ENCODE results near the gene SNX12.

SNX12 gene

DNA sequence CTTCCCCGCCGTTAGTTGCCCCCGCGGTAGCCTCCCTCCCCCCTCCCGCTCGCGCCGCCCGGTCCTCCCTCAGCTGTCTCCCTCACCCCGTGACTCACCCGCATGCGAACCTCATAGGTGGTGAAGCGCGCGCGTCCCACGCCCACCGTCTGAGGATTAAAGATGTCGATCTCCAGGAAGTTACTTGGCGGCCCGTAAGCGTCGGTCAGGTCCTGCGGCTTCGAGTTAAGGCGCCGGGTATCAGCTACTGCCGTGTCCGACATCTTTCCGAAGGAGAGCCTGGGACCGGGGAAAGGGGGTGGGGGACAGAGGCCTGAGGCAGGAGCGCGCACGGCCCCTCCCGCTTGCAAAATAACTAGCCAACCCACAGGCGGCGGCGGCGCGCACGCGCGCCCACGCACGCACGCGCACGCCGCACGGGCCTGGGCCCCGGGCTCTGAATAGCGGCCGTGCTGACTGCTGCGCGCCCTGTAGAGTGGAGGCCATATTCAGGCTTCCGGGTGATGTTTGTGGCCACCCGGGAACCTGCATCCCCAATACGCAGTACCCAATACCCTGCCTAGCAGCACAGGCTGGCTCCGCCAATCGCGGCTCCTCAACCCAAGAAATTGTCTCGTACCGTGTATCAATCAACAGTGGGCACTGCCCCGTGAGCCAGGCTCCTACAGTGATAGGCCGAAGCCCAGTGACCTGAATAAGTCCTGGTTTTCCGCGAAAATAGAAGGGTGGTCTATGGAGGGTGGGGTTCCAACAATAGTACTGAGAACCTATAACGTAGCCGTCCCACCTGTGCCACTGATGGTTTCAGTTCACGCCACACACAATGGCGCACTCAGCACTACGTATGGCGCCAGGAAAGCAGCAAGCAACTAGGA lies at the start of gene SNX12:
TSS of gene SNX12 (minus strand) at position 291 of the 875 bp plus-strand sequence. CDS start at position 263, 28 bp downstream.
- DNase-seq = peak; percentile 96

DNA sequence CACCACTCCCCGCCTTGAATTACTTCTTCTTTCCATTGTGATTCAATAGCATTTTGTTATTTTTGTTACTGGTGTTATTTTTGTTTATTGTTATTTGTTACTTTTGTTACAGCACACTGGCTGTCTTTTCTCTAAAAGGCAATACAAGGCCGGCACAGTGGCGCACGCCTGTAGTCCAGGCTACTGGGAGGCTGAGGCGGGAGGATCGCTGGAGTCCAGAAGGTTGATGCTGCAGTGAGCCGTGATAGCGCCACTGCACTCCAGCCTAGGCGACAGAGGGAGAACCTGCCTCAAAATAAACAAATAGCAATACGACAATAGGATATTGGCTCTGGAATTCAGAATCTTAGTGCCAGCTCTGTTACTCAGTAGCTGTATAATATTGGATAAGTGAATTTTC lies 49.2 kb upstream of the SNX12 start:
- no peak for DNase-seq

DNA sequence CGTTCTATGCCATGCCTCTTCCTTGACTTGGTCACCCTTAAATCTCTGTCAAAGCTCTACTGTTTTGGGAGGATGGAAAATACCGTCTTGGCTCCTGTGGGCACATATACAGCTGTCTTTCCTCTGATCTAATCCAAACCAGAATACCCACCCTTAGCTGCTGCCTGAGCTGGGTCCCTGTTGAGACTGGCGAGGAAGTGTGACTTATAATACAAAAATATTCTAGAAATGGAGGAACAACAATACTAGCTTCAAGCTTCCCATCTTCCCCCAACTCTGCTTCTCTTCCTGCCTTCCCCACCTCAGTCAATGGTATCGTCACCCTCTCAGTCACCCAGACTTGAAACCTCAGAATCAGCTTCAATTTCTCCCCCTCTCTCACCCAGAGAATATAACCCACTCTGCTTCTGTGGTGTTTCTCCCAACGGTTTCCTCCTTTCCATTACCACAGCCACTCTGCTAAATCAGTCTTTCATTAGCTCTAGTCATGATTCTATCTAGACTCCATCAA lies 43.8 kb upstream of the SNX12 start:
- DNase-seq = no peak

DNA sequence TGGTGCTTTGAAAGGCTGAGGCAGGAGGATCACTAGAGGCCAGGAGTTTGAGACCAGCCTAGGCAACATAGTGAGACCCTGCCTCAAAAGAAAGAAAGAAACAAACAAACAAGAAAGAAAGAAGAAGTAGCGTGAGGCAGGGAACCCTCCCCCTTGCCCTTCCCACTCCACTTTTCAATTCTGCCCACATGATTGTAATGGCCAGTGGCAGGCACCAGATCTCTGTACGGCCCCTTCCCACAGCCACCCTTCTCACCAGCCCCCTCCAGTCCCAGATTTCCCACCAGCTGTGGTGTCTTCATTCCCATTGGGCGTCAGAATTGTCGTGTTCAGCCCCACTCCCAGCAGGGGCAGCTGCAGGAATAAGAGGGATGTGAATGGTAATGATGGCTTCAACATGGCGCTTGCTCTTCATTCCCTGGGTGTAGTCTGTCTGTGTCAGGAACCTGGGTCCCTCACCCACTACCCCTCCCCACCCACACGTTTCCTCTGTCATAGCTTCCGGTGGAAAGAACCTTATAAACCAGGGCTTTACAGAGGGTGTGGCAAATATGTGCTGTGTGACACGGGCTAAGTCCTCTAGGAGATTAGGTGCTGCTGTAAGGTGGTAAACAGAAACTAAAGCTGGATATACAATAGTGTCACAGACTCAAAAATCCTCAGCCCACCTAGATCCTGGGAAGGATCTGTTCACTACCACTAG lies 43.2 kb upstream of the SNX12 start, which contains the start of gene IL2RG:
TSS of gene IL2RG (minus strand) at position 437 of the 703 bp plus-strand sequence. CDS start at position 399, 38 bp downstream.
- DNase-seq = no peak

DNA sequence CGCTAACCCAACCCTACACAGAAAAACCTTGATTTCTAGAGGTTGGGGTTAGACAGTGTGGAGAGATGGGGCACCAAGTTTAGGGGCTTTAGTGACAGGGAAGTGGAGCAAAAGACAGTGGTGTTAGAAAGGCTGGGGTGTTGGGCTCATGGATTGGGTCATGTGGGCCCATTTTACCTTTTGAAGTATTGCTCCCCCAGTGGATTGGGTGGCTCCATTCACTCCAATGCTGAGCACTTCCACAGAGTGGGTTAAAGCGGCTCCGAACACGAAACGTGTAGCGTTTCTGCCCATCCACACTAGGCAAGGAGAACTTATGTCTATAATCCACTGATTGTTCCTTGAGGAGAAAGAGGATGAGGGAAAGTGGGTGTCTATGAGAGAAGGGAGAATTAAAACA lies 40.9 kb upstream of the SNX12 start:
- DNase-seq = no peak

DNA sequence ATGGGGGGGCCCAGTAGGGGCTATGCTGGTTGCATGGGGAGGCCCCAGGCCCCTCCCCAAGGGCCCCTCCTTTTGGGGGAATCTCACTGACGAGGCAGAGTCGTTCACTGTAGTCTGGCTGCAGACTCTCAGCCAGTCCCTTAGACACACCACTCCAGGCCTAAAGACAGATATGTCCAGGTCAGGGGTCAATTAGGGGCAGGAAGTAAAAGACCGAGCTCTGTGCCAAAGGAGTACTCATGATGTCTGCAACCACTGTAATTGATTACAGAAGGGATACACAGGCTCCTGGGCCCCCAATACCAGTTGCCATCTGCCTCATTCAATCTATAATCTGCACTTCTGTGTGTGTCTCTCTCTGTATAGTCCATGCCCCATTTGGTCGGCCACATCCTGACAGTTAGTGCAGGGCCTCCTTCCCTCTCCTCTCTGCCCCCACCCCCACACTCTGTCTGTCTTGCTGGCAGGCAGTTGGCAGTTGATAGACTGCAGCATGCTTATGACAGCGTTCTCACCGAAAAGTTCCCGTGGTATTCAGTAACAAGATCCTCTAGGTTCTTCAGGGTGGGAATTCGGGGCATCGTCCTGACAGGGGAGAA lies 39.7 kb upstream of the SNX12 start:
- DNase-seq = no peak

DNA sequence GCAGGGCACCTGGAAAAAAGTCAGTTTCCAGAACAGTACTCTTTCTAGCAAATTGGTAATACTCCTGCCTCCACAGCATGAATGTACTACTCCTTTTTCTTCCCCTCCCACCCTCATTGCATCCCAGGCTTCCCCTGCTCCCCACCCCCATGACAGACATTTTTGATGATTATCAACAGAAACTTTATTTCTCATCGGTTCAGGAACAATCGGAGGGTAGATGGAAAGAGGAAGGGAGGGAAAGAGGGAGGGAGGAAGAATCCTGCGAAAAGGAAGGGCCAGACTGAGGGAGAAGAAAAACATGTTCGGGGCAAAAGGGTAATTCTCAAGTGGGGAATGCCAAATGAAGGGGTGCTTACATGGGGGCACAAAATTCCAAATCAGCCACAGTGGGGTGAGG lies 39.1 kb upstream of the SNX12 start:
- DNase-seq = no peak

DNA sequence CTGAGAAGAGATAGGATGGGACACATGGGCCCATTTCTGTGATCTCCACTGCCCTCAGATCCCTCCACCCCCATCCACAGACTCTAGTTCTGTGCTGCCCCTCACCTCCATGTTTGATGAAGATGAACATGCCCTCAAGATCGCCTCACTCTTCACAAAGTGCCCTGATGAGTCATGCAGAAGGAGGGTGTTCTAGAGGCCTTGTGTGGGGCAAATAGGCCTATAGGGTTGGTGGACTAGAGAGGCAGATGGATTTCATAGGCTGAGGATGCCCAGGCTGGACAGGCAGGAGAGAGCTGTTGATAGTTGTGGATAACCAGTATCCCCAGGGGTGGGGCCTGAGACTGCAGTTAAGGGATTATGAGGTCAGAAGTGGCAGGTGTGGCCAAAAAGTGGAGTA lies 38.3 kb upstream of the SNX12 start, which contains the start of gene CXorf65:
TSS of gene CXorf65 (minus strand) at position 314 of the 400 bp plus-strand sequence. CDS start at position 130, 184 bp downstream.
- DNase-seq = no peak

DNA sequence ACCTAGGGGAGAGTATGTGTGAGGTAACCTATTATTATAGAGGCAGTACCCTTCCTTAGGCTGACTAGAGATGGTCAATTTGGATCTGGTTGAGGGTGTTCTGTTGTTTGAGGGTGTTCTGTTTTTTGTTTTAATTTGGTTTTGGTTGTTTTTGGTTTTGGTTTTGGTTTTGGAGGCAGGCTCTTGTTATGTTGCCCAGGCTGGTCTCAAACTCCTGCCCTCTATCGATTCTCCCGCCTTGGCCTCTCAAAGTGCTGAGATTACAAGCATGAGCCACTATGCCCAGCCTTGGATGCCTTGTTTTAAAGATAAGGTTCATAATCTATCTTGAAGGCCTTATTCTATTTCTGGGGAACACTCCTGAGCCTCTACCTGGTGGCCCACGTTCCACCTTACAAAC lies 37.5 kb upstream of the SNX12 start:
- DNase-seq = no peak

DNA sequence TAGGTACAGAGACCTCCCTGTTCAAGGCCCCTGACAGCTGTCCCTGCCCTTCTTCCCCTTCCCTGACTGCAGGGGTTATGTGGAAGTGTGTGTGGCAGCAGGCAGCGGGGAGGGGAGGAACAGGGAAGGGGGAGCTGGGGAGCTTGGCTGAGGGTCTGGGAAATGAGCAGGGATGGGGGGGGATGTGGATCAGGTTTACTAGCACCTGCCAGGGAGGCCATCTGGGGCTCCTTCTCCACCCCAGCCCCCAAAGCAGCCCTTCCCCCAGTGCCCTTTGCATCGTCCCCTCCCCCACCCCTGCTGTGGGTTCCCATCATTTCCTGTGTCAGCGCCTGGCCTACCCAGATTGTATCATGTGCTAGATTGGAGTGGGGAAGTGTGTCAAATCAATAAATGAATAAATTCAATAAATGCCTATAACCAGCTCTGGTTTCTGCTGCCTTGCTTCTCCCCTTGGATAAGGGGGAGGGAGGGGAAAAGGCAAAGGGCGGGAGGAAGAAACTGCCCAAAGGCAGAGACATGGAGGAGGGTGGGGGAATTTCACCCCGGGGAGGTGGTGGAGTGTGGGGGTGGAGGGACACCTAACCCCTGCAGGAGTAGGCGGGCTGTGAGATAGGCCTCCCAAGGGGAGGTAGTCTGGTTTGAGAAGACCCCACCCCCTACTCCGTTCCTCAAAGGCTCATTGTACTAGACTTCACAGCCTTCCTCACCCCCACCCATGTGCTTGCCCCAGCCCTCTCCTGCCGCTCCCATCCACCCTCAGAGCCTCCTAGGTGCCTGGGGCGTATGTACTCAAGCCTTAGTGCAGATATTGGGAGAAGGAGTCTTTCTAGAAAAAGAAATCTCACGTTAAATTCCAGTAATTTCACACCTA lies 35.2 kb upstream of the SNX12 start:
- no peak for DNase-seq

DNA sequence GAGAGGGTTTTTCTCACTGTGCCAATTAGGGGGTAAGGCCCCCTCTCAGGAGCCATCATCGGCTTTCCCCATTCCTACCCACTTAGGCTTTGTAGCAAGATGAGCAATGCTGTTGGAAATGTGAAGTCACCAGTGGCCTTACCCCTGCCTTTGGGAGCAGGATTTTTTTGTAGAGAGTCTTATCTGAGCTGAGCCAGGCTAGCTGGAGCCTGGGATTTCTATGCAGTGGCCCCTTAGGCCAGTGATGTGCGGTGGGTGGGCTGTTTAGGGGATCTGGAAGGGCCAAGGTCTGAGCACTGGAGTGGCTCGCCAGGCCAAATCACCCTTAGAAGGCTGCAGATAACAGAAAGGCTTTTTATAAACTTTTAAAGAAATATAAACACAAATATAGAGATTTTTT lies 34.2 kb upstream of the SNX12 start:
- no peak for DNase-seq

DNA sequence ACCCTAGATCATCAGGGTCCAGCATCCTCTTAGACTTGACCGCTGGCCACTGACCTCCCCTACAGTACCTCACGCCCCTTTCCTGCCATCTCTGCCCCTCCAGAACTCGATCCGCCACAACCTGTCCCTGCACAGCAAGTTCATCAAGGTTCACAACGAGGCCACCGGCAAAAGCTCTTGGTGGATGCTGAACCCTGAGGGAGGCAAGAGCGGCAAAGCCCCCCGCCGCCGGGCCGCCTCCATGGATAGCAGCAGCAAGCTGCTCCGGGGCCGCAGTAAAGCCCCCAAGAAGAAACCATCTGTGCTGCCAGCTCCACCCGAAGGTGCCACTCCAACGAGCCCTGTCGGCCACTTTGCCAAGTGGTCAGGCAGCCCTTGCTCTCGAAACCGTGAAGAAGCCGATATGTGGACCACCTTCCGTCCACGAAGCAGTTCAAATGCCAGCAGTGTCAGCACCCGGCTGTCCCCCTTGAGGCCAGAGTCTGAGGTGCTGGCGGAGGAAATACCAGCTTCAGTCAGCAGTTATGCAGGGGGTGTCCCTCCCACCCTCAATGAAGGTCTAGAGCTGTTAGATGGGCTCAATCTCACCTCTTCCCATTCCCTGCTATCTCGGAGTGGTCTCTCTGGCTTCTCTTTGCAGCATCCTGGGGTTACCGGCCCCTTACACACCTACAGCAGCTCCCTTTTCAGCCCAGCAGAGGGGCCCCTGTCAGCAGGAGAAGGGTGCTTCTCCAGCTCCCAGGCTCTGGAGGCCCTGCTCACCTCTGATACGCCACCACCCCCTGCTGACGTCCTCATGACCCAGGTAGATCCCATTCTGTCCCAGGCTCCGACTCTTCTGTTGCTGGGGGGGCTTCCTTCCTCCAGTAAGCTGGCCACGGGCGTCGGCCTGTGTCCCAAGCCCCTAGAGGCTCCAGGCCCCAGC lies 32.7 kb upstream of the SNX12 start:
- DNase-seq = no peak

DNA sequence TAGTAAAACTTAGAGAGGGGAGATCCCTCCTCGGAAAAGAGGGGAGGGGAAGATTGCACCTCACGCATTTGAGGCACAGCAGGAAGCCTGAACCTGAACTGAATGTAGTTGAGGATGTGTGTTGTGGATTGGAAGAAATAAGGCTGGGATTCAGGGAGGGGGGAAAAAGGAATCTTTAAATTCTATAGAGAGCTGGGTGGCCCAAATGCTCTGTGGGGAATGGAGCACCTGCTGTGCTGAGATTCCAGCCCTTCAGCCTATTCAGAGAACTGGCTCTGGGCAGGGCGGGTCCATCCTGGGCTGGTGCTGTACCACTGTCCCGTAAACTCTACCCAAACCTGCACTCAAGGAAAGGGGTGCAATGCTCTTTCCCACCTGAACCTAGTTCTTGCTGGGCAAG lies 31.6 kb upstream of the SNX12 start:
- DNase-seq = no peak

DNA sequence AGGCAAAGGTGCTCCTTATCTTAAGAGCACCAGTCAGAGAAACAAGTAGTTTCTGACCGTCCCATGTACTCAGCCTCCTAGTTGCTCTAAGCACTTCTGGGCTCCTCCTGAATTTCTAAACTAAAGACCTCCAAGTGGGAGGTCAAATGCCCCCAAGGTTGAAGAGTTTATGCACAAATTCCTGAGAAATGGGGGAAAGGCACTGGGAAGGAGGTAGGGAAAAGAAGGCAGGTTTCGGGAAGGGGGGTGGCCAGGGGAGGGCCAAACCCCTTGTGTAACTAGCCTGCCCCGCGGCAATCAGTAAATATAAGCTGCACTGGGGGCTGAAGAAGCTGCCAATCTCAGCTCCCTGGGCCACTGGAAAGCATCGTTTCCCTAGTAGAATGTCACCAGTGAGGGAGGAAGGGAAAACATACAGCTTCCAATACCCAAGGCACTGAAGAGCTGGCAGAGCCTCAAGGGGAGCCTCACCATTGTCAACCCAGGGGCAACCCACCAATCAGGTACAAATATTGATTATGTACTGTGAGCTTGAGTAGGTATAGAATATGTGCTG lies 30.9 kb upstream of the SNX12 start:
- DNase-seq = no peak

DNA sequence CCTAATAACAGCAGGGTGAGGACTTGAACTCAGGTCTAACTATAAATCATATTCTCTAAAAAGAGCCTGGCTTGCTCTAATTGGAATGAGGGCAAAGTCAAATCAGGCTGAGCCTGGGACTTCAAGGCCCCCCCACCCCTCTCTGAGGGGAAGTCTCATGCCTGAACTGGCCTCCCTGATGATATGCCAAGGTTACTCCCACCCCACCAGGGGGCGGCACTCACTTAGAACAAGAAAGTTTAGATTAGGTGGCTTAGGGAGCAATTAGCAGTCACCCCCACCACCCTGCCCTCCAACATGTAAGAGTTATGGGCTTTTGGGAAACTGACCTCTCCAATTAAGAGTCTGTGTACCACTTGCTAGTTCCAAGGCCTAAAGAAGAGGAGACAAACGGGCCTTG lies 30.2 kb upstream of the SNX12 start:
- no peak for DNase-seq

DNA sequence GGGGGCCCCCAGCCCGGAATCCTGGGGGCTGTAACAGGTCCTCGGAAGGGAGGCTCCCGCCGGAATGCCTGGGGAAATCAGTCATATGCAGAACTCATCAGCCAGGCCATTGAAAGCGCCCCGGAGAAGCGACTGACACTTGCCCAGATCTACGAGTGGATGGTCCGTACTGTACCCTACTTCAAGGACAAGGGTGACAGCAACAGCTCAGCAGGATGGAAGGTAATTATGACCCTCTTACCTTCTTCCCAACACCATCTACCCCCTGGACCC lies 28.6 kb upstream of the SNX12 start:
- no peak for DNase-seq

DNA sequence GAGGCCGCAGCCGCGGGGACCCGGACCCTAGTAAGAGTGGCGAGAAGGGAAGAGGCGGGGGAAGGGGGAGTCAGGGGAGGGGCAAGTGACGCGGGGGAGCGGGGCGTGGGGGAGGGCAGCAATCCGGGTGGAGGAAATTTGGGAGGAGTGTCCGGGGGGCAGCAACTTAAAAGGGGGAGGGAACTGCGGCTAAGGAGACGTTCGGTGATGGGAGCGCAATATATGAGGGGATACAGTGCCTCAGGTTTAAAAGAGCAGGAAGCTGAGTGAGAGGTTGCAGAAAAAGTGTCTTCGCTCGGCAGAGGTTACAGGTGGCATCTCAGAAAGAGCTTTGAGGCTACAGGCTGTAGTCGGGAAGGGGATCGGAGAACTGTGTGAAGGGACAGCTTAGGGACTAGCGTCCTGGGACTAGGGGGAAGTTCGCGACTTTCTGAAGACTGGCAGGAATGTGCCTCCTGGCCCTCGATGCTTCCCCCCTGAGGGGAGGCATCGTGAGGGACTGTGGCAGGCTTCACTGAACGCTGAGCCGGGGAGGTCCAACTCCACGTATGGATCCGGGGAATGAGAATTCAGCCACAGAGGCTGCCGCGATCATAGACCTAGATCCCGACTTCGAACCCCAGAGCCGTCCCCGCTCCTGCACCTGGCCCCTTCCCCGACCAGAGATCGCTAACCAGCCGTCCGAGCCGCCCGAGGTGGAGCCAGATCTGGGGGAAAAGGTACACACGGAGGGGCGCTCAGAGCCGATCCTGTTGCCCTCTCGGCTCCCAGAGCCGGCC lies 28.0 kb upstream of the SNX12 start:
- peak; percentile 72 for DNase-seq

DNA sequence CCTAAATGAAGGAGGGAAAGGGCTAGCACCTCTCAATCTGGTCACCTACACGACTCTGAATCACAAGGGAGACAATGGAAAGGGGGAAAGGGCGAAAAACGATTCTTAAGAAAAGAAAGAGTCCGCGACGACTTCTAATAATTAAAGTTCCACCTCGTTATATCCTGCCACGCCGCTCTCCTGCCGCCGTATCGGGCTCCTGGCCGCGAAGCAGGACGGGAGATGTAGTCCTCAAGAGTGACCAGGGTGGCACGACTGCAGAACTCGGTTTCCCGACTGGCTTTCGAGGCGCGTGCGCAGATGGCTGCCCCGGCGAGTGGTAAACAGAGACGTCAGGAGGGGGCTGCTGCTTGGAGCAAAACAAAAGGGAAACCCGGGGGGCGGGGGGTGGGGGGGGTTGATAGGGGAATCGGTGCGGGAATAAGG lies 27.4 kb upstream of the SNX12 start, which contains the start of gene FOXO4:
TSS of gene FOXO4 (plus strand) at position 297 of the 426 bp plus-strand sequence. CDS start 678 bp downstream, outside the sequence.
- DNase-seq = peak; percentile 91

DNA sequence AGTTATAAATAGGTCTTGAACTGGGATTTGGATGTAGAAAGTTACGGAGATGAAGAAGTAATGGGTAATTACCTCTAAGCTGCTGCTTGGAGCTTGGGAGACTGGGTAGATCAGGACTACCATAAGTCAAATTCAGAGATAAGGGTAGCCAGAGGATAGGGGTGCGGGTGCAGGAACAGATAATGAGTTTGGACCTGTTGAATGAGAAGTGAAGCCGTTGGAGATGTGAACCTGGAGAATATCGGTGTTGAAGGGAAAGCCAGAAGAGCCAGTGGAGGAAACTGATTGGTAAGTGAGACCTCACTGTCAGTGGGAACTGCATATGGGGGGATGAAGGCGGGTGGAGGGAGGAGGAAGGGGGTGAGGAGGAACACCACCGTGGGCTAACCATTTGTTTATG lies 26.9 kb upstream of the SNX12 start:
- DNase-seq = no peak

DNA sequence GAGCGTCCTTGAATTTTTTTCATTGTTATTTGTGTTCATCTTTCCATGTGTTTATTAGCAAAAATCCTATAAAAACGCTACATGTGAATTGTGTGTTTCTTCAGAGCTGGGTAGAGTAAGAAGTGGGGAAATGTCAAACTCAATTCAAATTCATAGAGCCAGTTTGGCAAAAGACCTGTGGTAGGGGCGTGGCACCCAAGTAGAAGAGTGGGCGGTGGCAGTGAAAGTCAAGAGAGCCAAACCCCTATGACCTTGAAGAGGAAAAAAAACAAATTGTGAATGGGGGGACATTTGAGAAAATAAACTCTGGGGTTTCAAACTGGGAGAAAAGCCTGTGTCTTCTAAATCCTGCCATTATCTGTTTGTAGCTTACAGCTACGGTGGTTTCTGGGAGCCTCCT lies 23.1 kb upstream of the SNX12 start:
- DNase-seq = no peak
